Thoracic aorta (tissue), 2 donors: ENCODE measurements around the gene GSG1L. TPM values are rescaled to one million over a fixed set of nuclear protein-coding genes. Genes with fewer than 3 reads are reported as not detected.
A peak's percentile ranks its signal among the peaks of the same experiment; 100 is the strongest.

Experiments
- ATAC-seq: fragments of 150-250 bp; one replicate; pipeline ENCODE4 v1.8.0; 2017; ENCODE audit warnings: low read depth; ENCODE audit not compliant: insufficient number of reproducible peaks, low FRiP score
- DNase-seq: peaks from one replicate; pipeline ENCODE4 v3.0.0-alpha.2; 2020; ENCODE audit warnings: low spot score
- H3K27ac ChIP-seq, 2 donors: fragments of 200-600 bp; sonication (generic); 1 replicate in 1 of 2; 2 replicates in 1 of 2; pipeline ENCODE4 v1.5.1; 2016; ENCODE audit warnings: mild to moderate bottlenecking in 2 of 2, moderate library complexity in 2 of 2
- H3K27me3 ChIP-seq: fragments of 200-600 bp; sonication (generic); replicated peaks from 2 replicates; pipeline ENCODE4 v1.6.0; 2016; ENCODE audit warnings: mild to moderate bottlenecking; ENCODE audit not compliant: insufficient read depth
- H3K36me3 ChIP-seq: fragments of 200-600 bp; sonication (generic); one replicate; pipeline ENCODE4 v1.5.1; 2016
- H3K4me1 ChIP-seq, 2 donors: fragments of 200-600 bp; sonication (generic); 1 replicate in 1 of 2; 2 replicates in 1 of 2; pipeline versions ENCODE4 v1.5.1 to v1.6.0; 2016; ENCODE audit warnings: low read depth in 2 of 2, mild to moderate bottlenecking in 1 of 2; ENCODE audit not compliant: control insufficient read depth in 1 of 2
- H3K4me3 ChIP-seq: fragments of 200-600 bp; sonication (generic); 2 replicates; pipeline ENCODE4 v1.5.1; 2016; ENCODE audit warnings: mild to moderate bottlenecking
- H3K9me3 ChIP-seq: fragments of 200-600 bp; sonication (generic); 2 replicates; pipeline ENCODE4 v1.5.1; 2016
- total RNA-seq, 2 donors: library from RNA; depleted of rRNA; stranded (reverse); fragments of >200 nt; gene quantifications; one replicate each; pipeline versions ENCODE4 v1.1.0 to v1.2.3, GENCODE V29; 2016
- TF ChIP-seq, protein P1 (sequence below): fragments of 200-600 bp; sonication (generic); IDR thresholded peaks from one replicate; pipeline ENCODE4 v1.5.1; 2019; ENCODE audit warnings: antibody characterized with exemption

Gene GSG1L
- total RNA-seq, 2 donors from 2014 or later = 5.3 to 5.9 TPM

DNA sequence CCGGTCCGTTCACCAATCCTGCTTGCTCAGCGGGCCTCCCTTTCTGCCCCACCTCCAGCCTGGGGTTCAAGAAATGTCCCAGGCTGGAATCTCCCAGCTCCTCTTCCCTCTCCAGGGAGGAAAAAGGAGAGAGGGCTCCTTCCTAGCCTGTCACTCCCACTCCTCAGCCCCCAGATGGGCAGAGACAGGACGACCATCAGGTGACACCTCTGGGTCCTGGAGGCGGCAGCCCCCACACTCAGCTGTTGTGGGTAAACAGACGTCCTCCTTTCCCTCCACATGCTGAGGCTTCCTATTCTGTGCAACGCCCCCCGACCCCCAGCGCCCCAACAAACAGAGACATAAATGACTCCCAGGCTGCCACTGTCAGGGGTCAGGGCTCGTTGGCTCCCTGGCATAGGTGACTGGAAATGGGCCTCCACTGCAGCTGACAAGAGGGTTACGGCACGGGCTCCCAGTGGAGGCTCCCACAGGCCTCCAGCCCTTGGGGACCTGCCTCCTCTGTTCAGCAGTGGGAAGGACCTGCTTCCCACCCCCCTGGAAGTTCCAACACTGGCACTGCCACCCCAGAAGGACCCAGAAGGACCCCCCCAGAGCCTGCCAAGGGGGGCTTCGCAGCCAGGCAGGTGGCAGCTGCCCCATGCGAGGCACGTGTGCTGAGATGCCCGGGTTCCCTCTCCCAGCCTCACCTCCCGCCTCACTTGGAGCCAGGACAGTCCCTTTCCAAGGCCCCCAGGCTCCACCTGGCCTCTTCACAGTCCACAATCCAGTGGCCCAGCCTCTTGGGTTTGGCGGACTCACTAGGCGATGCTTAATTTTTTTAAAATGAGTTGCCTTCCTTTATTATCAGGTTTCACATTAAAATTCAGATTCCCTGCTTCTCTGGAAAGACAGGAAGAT is 281.3 kb downstream of the GSG1L start:
- Histone ChIP-seq H3K9me3 (no peaks in the 10 kb centered on the region), H3K27me3 (no peaks in the 10 kb centered on the region), H3K4me1 (peaks cover 11 to 42% of the 10 kb centered on the region in 2 donors), H3K4me3 (no peak overlapping the region), H3K27ac (peak overlapping the region in 1 of 2 donors; percentile 55), H3K36me3 (no peaks in the 10 kb centered on the region)
- TF ChIP-seq, protein P1, sequence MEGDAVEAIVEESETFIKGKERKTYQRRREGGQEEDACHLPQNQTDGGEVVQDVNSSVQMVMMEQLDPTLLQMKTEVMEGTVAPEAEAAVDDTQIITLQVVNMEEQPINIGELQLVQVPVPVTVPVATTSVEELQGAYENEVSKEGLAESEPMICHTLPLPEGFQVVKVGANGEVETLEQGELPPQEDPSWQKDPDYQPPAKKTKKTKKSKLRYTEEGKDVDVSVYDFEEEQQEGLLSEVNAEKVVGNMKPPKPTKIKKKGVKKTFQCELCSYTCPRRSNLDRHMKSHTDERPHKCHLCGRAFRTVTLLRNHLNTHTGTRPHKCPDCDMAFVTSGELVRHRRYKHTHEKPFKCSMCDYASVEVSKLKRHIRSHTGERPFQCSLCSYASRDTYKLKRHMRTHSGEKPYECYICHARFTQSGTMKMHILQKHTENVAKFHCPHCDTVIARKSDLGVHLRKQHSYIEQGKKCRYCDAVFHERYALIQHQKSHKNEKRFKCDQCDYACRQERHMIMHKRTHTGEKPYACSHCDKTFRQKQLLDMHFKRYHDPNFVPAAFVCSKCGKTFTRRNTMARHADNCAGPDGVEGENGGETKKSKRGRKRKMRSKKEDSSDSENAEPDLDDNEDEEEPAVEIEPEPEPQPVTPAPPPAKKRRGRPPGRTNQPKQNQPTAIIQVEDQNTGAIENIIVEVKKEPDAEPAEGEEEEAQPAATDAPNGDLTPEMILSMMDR = no peak
- ATAC-seq = no peak
- no peak for DNase-seq

- DNase-seq (no peak), ATAC-seq (peak; percentile 46)
- TF ChIP-seq, protein P1 = no peak
- Histone ChIP-seq H3K36me3 (no peaks in the 10 kb centered on the region), H3K4me3 (no peak overlapping the region), H3K4me1 (peaks cover 11 to 33% of the 10 kb centered on the region in 2 donors), H3K9me3 (no peaks in the 10 kb centered on the region), H3K27ac (peak overlapping the region in 1 of 2 donors; percentile 71), H3K27me3 (no peaks in the 10 kb centered on the region)
Measured at GRCh38 chr16:27781195-27781524, 282.4 kb downstream of the GSG1L start.

GRCh38 chr16:27780468-27781194 is 282.9 kb downstream of the GSG1L start:
- no peaks in the 10 kb centered on the region for H3K36me3 ChIP-seq
- ATAC-seq (no peak), DNase-seq (no peak)
- H3K27me3 ChIP-seq = no peaks in the 10 kb centered on the region
- TF ChIP-seq, protein P1 = no peak
- peaks cover 11 to 30% of the 10 kb centered on the region in 2 donors for H3K4me1 ChIP-seq
- peak overlapping the region in 1 of 2 donors; percentile 71 for H3K27ac ChIP-seq
- H3K4me3 ChIP-seq = no peak overlapping the region
- no peaks in the 10 kb centered on the region for H3K9me3 ChIP-seq

DNA sequence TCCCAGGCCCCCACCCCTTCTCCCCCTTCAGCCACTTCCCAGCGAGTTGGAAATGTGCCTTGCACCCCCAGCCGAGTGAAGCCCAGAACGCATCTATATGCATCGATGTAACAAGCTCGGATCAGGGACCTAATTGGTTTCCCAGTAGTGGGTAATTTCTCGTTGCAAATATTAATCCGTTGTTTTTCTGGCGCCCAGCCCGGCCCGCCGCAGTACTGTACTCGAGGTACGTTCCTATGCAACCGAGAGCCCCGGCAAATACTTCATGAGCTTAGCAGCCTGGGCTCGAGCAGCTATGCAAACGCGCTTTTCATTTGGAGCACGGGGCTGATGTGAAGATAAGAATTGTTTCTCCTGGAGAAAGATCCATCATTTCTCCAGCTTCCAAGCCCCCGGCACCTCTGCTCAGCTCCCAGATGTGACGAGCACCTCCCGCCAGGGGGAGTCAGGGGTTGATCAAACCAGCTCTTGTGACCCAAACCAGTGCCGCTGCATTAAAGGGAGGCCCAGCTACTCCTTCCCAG is 283.8 kb downstream of the GSG1L start:
- DNase-seq (no peak), ATAC-seq (no peak)
- TF ChIP-seq, protein P1 = peak; percentile 53
- Histone ChIP-seq H3K9me3 (no peaks in the 10 kb centered on the region), H3K36me3 (no peaks in the 10 kb centered on the region), H3K27ac (no peak overlapping the region), H3K4me3 (peak overlapping the region; percentile 42), H3K27me3 (no peaks in the 10 kb centered on the region), H3K4me1 (peaks cover 11 to 30% of the 10 kb centered on the region in 2 donors)
